ENCODE measurements around the gene DGAT2. TPM values are rescaled to one million over a fixed set of nuclear protein-coding genes. Genes with fewer than 3 reads are reported as not detected.

The DGAT2 gene
- total RNA-seq, 1 experiment from 2014 or later: 2.8 TPM

- Histone ChIP-seq H3K18ac (ENCODE audit: insufficient read length, low read depth, low read length) (no peak overlapping the region), H4K91ac (ENCODE audit: insufficient read length, low read depth, low read length) (no peak overlapping the region), H2BK20ac (ENCODE audit: low read depth, low read length, poor library complexity, severe bottlenecking) (no peak overlapping the region), H2AK5ac (ENCODE audit: insufficient read length, low read length) (no peak overlapping the region), H3K14ac (ENCODE audit: insufficient read depth, low read length) (no peak overlapping the region), H3K79me2 (ENCODE audit: insufficient read depth, low read length) (no peaks in the 10 kb centered on the region), H3T11ph (ENCODE audit: low read length) (no peak overlapping the region), H2BK120ac (ENCODE audit: low read depth, low read length, poor library complexity, severe bottlenecking) (no peak overlapping the region), H3K9me3 (ENCODE audit: control insufficient read depth, low read depth, low read length) (no peaks in the 10 kb centered on the region), H3K4ac (ENCODE audit: low read depth, low read length) (no peak overlapping the region), H3K23me2 (ENCODE audit: insufficient read length, low read depth, low read length, poor library complexity, severe bottlenecking) (no peaks in the 10 kb centered on the region), H3K9ac (ENCODE audit: extremely low read depth, insufficient read length, low read length) (no peak overlapping the region), H2BK5ac (ENCODE audit: insufficient read length, low read length) (no peak overlapping the region), H4K20me1 (ENCODE audit: control insufficient read depth, insufficient read depth, insufficient read length) (no peaks in the 10 kb centered on the region), H3K27me3 (ENCODE audit: insufficient read depth, low read length) (no peaks in the 10 kb centered on the region), H3K27ac (ENCODE audit: insufficient read length, low read depth, low read length) (no peak overlapping the region), H4K5ac (ENCODE audit: insufficient read length, low read depth, low read length) (no peak overlapping the region), H3K79me1 (ENCODE audit: insufficient read depth, low read depth, low read length, poor library complexity, severe bottlenecking) (no peaks in the 10 kb centered on the region), H3K4me2 (ENCODE audit: insufficient read depth, insufficient read length, low read length) (no peak overlapping the region), H4K8ac (replicated peaks; ENCODE audit: insufficient read length, low read depth, low read length) (no peak overlapping the region), H2AFZ (ENCODE audit: low read length) (no peak overlapping the region), H3K23ac (ENCODE audit: insufficient read length, low read depth, low read length) (no peak overlapping the region), H3K56ac (ENCODE audit: insufficient read length, low read depth, low read length) (no peak overlapping the region), H2BK15ac (ENCODE audit: low read depth, low read length) (no peak overlapping the region), H2BK12ac (ENCODE audit: insufficient read length, low read depth, low read length) (no peak overlapping the region), H3K4me1 (ENCODE audit: insufficient read depth, low read length) (no peaks in the 10 kb centered on the region)
- H3K27ac Mint-ChIP-seq: no peak overlapping the region
- H3K36me3 Mint-ChIP-seq (ENCODE audit: insufficient read depth in 1 of 3, low read depth in 3 of 3): no peaks in the 10 kb centered on the region; a peak in 1 of 7 replicates
- H3K27me3 Mint-ChIP-seq (ENCODE audit: low read depth): no peaks in the 10 kb centered on the region; the same call in 1 of the 2 replicates
- WGBS (ENCODE audit: extremely low coverage, insufficient read length, low lambda C conversion rate): no CpG with 5 or more reads among the region's 1 CpG
- H3K4me1 Mint-ChIP-seq: peaks cover 0 to 4% of the 10 kb centered on the region in 2 experiments; a peak in 1 of 4 replicates
- DNase-seq: no peak
- no peaks in the 10 kb centered on the region for H3K9me3 Mint-ChIP-seq
- no peak for TF ChIP-seq CTCF (conservative IDR thresholded peaks at IDR 0.05)
- H3K4me3 Mint-ChIP-seq: no peak overlapping the region
Observed at GRCh38 chr11:75784506-75784905, 15.9 kb downstream of the DGAT2 start.
